Ovary (tissue), 9 donors: ENCODE measurements around the gene KCNB1. TPM values are rescaled to one million over a fixed set of nuclear protein-coding genes. Genes with fewer than 3 reads are reported as not detected.

Source experiments
- DNase-seq, 5 donors: peaks; one replicate each; pipeline ENCODE4 v3.0.0-alpha.2; 2019 to 2020
- H3K27ac ChIP-seq, 2 donors: fragments of 200-600 bp; one replicate each; pipeline versions ENCODE4 v1.5.1 to v1.8.0; 2019 to 2022
- H3K27me3 ChIP-seq: fragments of 200-600 bp; one replicate; pipeline ENCODE4 v1.8.0; 2022
- H3K36me3 ChIP-seq: fragments of 200-600 bp; sonication (generic); one replicate; pipeline ENCODE4 v1.5.1; 2019
- H3K4me1 ChIP-seq: one replicate; pipeline ENCODE4 v1.8.1; 2013; ENCODE audit warnings: mild to moderate bottlenecking, moderate library complexity; ENCODE audit not compliant: insufficient read depth
- H3K4me3 ChIP-seq: fragments of 200-600 bp; sonication (generic); one replicate; pipeline ENCODE4 v1.5.1; 2017
- H3K9me3 ChIP-seq, 2 donors: fragments of 200-600 bp in 1 of 2; sonication (generic) in 1 of 2; one replicate each; pipeline versions ENCODE4 v1.5.1 to v1.8.1; 2013 to 2019; ENCODE audit warnings: mild to moderate bottlenecking in 1 of 2, moderate library complexity in 1 of 2
- EP300 ChIP-seq: sonication (generic); formaldehyde crosslinking; IDR thresholded peaks from one replicate; pipeline ENCODE4 v1.6.1; 2017; ENCODE audit warnings: antibody characterized with exemption
- POLR2A ChIP-seq: fragments of 450-650 bp; IDR thresholded peaks from one replicate; pipeline ENCODE4 v1.6.1; 2017; ENCODE audit warnings: antibody characterized with exemption, mild to moderate bottlenecking, moderate library complexity
- WGBS, 3 donors: extraction: QIAGEN DNeasy Blood & Tissue Kit in 1 of 3; methylation state at CpG; one replicate each; pipeline versions ENCODE4 v1.1.5 to v1.1.7; 2013 to 2017; 5-methylcytosine and 5-hydroxymethylcytosine counted together
- intact Hi-C, 4 donors: fragments of 100-400 bp; cut with DNase I; formaldehyde crosslinking; loops; one replicate each; pipeline versions ENCODE4 v1.11.0 to v1.15.1; 2022 to 2023
- polyA plus RNA-seq, 2 donors: library from polyadenylated mRNA; stranded (reverse); fragments of 200-250 nt in 1 of 2; fragments of 350-450 nt in 1 of 2; fragmentation: Illumina TruSeq in 1 of 2; extraction: RNeasy Lipid Tissue Mini Kit (QIAGEN cat#74804) in 1 of 2; gene quantifications; one replicate each; pipeline ENCODE4 v1.2.3, GENCODE V29; 2013 to 2014
- total RNA-seq, 7 donors: library from RNA; depleted of rRNA in 2 of 7; stranded (reverse); fragments of >200 nt in 2 of 7; fragmentation: NEBNext Ultra II Directional in 3 of 7; extraction: Animal tissue kit (Norgen Biotek cat#: 25700) in 3 of 7; gene quantifications; one replicate each; pipeline versions ENCODE4 v1.1.0 to v1.2.4, GENCODE V29; 2016 to 2023
- TF ChIP-seq, protein P1 (sequence below), 3 donors: fragments of 450-650 bp in 2 of 3; fragments of 200-600 bp in 1 of 3; IDR thresholded peaks; one replicate each; pipeline versions ENCODE4 v1.5.1 to v1.8.0; 2016 to 2022; ENCODE audit warnings: antibody characterized with exemption in 3 of 3, mild to moderate bottlenecking in 1 of 3
- donor health status: DM: no; HTN: no; CAD: no; lungs with moderate emphysema.
- donor health status: DM: no; HTN: no; CAD: no.
- donor health status: Bipolar disorder and iron deficiency.
- donor health status: DM: yes; HTN: yes; CAD: no.
- donor health status: DM: no; HTN: no; CAD: no.
- donor health status: DM: yes; HTN: yes; CAD: no.

KCNB1 gene
- total and polyA plus RNA-seq, 9 donors = 0.12 to 5.4 (median 1.3) TPM

DNA sequence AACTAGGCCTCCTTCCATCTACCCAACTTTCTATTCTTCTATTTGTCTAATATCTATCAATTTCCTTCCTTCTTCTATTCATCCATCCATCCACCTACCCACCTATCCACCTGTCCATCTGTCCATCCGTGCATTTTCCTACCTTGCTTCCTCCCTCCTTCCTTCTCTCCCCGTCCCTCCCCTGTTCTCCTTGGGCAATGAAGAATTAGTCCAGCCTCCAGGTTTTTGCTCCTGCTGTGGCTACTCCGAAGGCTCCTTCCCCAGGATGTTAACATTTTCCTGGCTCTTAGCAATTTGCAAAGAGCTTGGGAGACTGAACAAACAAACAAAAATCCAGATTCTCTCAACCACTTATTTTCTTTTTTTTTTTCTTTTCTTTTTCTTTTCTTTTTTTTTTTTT lies 81.6 kb downstream of the KCNB1 start:
- H3K36me3 ChIP-seq = no peaks in the 10 kb centered on the region
- H3K4me3 ChIP-seq = no peak overlapping the region
- peaks cover 3% of the 10 kb centered on the region for H3K4me1 ChIP-seq
- H3K9me3 ChIP-seq = no peaks in the 10 kb centered on the region
- TF ChIP-seq POLR2A (no peak), EP300 (no peak)
- TF ChIP-seq, protein P1, sequence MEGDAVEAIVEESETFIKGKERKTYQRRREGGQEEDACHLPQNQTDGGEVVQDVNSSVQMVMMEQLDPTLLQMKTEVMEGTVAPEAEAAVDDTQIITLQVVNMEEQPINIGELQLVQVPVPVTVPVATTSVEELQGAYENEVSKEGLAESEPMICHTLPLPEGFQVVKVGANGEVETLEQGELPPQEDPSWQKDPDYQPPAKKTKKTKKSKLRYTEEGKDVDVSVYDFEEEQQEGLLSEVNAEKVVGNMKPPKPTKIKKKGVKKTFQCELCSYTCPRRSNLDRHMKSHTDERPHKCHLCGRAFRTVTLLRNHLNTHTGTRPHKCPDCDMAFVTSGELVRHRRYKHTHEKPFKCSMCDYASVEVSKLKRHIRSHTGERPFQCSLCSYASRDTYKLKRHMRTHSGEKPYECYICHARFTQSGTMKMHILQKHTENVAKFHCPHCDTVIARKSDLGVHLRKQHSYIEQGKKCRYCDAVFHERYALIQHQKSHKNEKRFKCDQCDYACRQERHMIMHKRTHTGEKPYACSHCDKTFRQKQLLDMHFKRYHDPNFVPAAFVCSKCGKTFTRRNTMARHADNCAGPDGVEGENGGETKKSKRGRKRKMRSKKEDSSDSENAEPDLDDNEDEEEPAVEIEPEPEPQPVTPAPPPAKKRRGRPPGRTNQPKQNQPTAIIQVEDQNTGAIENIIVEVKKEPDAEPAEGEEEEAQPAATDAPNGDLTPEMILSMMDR (IDR thresholded peaks at IDR 0.05) = no peak
- H3K27me3 ChIP-seq = no peaks in the 10 kb centered on the region
- intact Hi-C loops = no loop called here
- DNase-seq = no peak
- no peak overlapping the region for H3K27ac ChIP-seq
- WGBS, 3 donors = 30 to 36% (median 32%) methylated on average over 3 of the region's 3 CpGs

DNA sequence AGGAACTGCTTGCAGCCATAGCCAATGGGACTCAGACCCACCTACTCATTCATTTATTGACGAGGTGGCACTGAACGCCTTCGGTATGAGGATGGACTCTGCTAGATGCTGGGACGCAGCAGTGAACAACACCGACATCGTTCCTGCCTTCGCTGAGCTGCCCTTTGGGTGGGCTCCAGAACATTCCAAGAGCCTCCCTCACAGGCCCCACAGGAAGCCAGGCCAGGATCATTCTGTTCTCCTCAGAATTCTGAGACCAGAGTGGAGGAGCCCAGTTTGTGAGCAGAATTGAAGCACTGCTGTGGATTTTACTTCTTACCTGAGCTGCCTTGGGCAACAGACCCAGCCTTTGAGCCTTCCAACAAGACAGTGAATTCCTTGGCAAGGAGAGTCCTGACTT lies 82.1 kb downstream of the KCNB1 start:
- DNase-seq = peak in 4 of 5 donors; percentile 32 to 73 (median 56)
- 17 to 18% (median 18%) methylated on average over 7 of the region's 7 CpGs for WGBS, 3 donors
- H3K36me3 ChIP-seq = no peaks in the 10 kb centered on the region
- intact Hi-C loops = no loop called here
- no peak overlapping the region for H3K4me3 ChIP-seq
- H3K4me1 ChIP-seq = peaks cover 3% of the 10 kb centered on the region
- no peak overlapping the region for H3K27ac ChIP-seq
- no peaks in the 10 kb centered on the region for H3K27me3 ChIP-seq
- no peaks in the 10 kb centered on the region for H3K9me3 ChIP-seq
- no peak for TF ChIP-seq EP300
- TF ChIP-seq, protein P1 (IDR thresholded peaks at IDR 0.05) = no peak
- TF ChIP-seq POLR2A = no peak

DNA sequence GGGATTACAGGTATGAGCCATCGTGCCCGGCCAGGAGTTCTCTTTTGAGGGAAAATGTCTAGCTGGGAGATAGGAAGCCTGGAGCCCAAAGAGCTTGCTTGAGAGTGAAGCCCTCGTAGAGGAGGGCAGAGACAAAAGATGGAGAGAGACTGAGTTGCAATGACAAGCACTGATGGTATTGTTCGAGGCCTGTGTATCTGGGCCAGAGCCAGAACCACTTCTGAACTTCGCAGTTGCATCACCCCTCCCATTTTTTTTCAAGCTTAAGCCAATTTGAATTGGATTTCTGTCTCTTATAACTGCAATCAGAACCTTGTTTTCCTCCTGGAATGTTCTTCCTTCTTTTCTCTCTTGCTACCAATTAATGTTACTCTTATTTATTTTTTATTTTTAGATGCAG lies 83.1 kb downstream of the KCNB1 start:
- DNase-seq = peak in 1 of 5 donors; percentile 44
- peaks cover 3% of the 10 kb centered on the region for H3K4me1 ChIP-seq
- no peaks in the 10 kb centered on the region for H3K36me3 ChIP-seq
- WGBS, 3 donors = 41 to 57% (median 49%) methylated on average over 5 of the region's 5 CpGs
- intact Hi-C loops = no loop called here
- no peaks in the 10 kb centered on the region for H3K9me3 ChIP-seq
- H3K27me3 ChIP-seq = no peaks in the 10 kb centered on the region
- no peak overlapping the region for H3K4me3 ChIP-seq
- TF ChIP-seq EP300 (no peak), POLR2A (no peak)
- TF ChIP-seq, protein P1 (IDR thresholded peaks at IDR 0.05) = no peak
- no peak overlapping the region for H3K27ac ChIP-seq

DNA sequence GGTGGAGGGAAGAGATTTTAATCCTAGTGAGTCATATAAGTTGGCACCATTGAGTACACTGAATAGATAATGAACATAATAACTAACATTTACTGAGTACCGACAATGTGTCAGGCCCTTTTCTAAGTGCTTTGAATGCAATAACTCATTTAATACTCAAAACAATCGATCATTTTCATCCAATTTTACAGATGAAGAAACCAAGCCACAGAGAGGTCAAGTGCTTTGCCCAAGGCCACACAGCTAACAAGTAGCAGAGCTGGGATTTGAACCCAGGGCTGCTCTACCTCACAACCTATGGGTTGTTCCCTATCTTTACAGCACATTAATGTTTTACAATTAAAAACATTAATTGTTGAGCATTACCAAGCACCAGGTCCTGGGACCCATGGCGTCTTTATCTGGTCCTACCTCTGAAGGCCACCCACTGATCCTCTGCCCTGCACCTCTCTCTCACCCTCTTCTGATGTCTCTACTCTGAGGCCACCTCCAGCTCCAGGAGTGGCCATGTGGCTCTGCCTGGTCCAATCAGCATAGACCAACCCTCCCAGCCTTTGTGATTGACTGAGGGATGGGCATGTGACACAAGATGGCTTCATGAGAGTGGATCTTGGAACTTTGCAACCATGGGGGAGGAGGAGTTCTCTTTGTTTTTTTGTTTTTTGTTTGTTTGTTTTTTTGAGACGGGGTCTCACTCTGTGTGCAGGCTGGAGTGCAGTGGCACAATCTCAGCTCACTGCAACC lies 83.9 kb downstream of the KCNB1 start:
- Histone ChIP-seq H3K9me3 (no peaks in the 10 kb centered on the region), H3K27ac (no peak overlapping the region), H3K4me1 (peaks cover 3% of the 10 kb centered on the region), H3K36me3 (no peaks in the 10 kb centered on the region), H3K27me3 (no peaks in the 10 kb centered on the region), H3K4me3 (no peak overlapping the region)
- intact Hi-C loops = no loop called here
- 89 to 93% (median 90%) methylated on average over 4 of the region's 4 CpGs for WGBS, 3 donors
- no peak for DNase-seq
- TF ChIP-seq EP300 = no peak
- no peak for TF ChIP-seq POLR2A

DNA sequence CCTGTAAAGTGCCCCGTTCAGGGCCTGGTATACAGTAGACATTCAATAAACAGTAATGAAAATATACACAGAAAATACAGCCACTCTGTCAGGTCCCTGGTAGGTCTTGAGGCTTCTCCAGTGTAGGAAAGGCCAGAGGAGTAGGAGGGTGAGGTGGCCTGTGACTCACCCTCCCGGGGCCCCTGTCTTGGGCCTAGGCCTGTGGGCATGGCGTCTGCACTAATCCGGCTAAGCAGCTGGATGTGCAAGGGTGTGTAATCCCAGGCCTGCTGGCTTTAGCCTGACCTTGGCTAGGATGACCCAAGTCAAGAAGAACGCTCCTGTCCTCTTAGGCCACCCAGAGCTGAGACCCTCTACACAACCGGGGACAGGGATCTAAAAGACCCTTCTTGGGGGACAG lies 84.9 kb downstream of the KCNB1 start:
- H3K4me1 ChIP-seq = peaks cover 3% of the 10 kb centered on the region
- whole genome bisulfite sequencing, 3 donors = 54 to 65% (median 56%) methylated on average over 6 of the region's 6 CpGs
- TF ChIP-seq, protein P1 (IDR thresholded peaks at IDR 0.05) = no peak
- TF ChIP-seq POLR2A (no peak), EP300 (no peak)
- H3K27me3 ChIP-seq = no peaks in the 10 kb centered on the region
- H3K36me3 ChIP-seq = no peaks in the 10 kb centered on the region
- intact Hi-C loops = no loop called here
- H3K9me3 ChIP-seq = no peaks in the 10 kb centered on the region
- no peak overlapping the region for H3K27ac ChIP-seq
- no peak for DNase-seq
- no peak overlapping the region for H3K4me3 ChIP-seq
